Activated T-helper 1 cell treated with Interleukin-2 at 50 U/mL for 16 hours (primary cell): Measurements from ENCODE around the gene CYP27C1.
"Not testable (repeated sequence)": the region's sequence is repeated elsewhere in the genome, so short reads cannot be mapped to it uniquely, and the experiment has no call there.

Experiments
- DNase-seq: peaks from one replicate; pipeline ENCODE4 v3.0.0-alpha.2; 2020; ENCODE audit warnings: low read depth

The CYP27C1 gene

DNA sequence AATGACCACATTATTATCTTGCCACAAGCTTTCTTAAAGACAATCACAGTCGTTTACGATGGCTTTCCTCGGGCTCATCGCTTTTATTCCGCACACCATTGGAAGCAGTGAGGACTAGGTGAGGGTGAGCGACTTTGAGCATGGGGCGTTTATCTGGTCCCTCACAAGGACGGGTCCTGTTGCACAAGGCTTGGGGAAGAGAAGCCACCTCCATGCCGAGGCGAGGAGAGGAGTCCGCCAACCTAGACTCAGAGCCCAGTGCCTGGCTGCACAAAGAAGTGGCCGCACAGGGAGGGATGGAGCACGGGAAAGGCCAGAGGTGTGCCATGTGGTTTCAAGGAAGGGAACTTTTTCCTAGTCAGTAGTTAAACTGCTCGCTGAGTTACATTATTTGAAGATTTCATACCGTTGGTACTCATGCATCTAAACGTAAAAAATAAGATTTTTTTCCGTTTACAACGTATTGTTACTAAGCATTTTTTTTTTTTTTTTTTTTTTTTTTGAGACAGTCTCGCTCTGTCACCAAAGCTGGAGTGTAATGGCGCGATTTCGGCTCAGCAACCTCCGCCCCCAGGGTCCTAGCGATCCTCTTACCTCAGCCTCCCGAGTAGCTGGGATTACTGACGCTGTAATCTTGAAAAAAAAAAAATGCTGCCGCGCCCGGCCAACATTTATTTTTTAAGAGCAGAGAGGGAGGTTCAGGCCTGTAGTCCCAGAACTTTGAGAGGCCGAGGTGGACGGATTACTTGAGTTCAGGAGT is 849 bp upstream of the CYP27C1 start:
- no peak for DNase-seq

DNA sequence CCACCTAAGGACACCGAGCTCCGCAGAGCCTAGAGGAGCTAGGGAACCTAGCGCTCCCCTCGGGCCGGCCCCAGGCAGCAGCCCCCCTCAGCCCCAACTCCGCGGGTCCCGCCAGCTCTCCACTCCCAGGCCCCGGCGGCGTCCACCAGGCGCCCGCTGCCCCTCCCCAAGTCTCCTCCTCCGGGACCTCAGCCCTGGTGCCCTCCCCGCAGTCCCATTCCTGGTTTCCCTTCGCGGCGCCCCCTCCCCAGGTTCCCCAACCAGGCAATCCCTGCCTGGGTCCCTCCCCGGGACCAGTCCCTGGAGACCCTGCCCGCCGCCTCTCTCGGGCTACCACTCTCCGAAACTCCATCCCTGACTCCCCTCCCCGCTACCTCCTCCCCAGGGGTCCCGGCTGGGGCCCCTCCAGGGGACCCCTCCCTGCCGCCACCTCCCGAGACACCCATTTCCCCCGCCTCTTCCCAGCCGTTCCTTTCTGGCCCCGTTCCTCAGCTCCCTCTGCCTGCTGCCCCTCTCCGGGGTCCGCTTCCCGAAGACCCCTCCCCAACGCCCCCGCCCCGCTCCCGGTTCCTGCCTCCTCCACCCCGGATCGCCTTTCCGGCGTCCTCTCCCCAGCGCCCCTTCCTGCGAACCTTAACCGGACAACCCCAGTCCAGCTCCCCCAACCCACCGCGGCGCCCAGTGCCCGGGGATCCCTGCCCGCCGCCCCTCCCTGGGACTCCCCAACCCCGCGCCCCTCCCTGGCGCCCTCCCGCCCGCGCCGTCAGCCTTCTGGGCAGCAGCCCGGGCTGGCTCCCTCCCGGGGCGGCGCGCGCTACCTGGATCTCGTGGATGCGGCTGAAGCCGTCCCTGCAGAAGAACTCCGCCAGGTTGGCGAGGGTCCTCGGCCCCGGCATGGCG is 678 bp downstream of the CYP27C1 start:
- DNase-seq: no peak

GRCh38 chr2:127218812-127219170 is 1.3 kb downstream of the CYP27C1 start:
- DNase-seq: no peak

DNA sequence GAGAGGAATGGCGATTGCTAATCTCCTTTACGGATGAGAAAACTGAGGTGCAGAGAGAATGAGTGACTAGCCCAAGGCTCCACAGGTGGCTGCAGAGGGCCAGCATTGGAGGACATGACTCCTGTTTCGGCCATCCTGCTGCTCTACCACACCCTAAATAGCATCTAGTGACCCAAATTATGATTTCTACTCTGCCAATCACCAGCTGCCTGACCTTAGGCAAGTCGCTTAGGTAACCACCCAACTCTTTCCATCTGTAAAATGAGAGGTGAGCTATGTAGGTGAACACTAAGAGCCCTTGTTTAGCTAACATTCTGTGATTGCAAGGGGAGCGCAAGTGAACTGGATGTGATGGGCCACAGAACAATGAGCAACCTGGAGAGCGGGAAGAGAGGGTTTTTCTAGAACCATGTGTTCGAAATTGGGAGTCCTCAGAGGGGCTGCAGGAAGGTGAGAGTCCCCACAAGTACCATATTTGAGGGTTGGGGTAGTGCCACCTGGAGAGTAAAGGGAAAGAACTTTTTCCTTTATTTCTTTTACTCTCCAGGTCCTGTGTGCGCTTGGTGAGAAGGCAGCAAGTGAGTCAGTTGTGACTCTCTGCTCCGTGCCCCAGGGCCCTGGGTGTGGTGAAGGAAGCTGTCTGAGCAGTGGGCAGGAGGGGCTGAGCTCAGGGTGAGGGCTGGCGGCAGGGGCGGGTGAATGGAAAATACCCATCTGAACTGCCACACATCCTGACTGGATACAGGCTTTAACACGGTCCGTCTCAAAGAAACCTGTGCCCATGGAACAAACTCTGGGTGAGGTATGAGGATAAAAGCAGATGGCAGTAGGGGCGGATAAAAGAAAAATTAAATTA is 2.4 kb downstream of the CYP27C1 start:
- DNase-seq: no peak

DNA sequence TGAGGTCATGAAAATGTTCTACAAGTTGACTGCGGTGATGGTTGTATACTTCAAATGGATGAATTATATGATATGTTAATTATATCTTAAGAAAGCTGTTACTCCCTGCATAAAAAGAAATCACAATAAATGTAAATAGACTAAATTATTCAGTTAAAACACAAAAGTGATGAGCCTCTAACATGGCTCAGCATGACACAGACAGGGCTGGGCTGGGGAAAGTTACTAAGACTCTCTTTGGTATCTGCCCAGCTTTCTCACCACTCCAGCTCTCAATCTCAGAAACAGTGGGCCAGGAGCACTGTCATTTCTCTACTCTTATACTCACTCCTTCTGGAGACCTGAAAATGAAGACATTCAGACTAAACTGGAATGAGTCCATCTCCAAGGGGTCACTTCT is 3.5 kb downstream of the CYP27C1 start:
- DNase-seq: no peak

GRCh38 chr2:127216095-127216494 is 4.0 kb downstream of the CYP27C1 start:
- no peak for DNase-seq

GRCh38 chr2:127214201-127214600 is 5.9 kb downstream of the CYP27C1 start:
- not testable (repeated sequence) for DNase-seq

- no peak for DNase-seq
These were observed 11.8 kb downstream of the CYP27C1 start for GRCh38 chr2:127208313-127208712.

DNA sequence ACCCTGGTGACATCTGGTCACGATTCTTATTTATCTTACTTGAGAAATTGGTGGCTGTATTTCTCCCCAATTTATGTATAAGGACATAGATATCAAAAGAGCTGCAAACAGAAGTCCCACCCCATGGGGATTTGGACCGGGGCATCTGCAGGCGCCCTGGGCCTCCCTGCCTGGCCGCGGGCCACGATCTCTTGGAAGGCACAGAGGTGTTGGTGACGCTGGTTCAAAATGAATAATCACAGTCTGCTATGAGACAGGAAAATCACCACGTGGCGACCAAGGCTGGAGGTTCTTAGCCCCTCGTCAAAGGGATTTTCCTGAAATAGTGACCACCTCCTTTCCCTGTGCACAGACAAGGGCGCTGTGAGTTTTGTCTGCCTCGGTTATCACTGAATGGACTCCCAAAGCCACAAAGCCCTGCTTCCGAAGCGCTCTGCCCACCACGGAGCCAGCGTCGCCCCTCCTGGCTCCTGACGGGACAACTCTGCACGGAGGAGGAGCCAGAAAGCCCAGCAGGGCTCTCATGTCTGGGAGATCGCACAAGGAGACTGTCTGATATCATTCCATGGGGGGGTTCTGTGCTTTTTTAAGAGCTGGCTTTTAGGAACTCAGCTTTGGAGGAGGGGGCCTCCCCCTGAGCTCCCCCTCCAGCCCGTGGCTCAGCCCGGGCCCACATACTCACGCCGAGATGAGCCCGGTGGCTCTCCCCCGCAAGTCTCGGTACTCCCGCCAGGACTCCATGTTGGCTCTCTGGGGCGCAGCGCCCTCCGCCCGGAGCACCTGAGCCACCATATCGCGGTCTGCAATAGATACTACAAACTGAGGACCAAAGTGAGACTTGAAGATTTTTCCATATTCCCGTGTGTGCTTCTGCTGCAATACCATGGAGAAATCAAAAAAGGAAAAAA is 14.6 kb downstream of the CYP27C1 start:
- no peak for DNase-seq

GRCh38 chr2:127201452-127201851 is 18.6 kb downstream of the CYP27C1 start:
- no peak for DNase-seq

DNA sequence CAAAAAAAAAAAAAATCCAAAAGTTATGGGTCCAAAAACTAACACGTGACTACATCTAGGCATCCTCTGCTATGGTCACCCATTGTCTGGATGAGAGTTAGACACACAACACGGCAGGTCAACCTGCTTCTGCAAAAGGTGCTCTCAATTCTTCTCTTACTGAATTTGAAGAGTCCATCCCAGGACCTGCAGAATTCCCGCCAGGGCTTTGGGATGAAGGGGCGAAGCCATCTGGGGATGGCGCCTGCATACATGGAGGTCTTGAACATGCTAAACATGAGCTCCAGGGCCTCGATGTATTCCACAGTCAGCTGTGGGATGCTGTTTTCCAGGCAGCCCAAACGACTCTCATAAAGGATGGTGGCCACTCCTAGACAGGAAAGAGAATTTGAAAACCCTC is 19.1 kb downstream of the CYP27C1 start:
- no peak for DNase-seq

GRCh38 chr2:127199223-127199622 is 20.9 kb downstream of the CYP27C1 start:
- DNase-seq: no peak

- DNase-seq: peak; percentile 15
These were observed 22.4 kb downstream of the CYP27C1 start for GRCh38 chr2:127197475-127198385.

DNA sequence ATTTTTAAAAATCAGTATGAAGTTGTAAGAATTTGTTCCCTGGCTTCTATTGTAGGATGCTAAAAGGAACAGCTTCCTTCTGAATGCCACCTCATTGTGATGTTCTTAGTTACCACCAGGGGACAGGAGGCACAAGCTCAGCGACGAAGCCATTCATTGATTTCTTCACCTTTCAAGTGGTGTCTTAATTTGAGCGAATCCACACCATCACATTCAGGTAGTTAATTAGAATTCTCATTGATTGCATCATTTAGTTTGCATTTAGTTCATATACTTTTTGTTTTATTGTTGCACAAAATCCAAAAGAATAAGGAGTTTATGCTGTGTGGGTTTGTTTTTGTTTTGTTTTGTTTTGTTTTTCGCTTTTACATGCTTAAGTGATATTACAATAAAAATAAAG is 23.1 kb downstream of the CYP27C1 start:
- no peak for DNase-seq

DNA sequence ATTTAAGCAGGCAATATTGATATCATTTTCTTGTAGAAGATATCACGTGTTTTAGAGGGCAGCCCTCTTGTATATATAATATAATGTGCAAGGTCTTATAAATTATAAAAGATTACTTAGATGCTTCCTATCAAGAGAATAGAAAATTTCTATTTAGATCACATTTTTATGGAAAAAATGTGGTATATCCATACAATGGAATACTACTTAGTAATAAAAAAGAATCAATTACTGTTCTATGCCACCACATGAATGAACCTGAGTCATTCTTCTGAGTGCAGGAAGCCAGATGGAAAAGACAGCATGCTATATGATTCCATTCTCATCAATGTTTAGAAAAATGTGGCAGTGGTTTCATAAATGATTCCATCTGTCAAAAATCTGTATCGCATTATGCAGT is 23.6 kb downstream of the CYP27C1 start:
- no peak for DNase-seq

GRCh38 chr2:127195140-127196074 is 24.7 kb downstream of the CYP27C1 start:
- DNase-seq: no peak

GRCh38 chr2:127194447-127194846 is 25.7 kb downstream of the CYP27C1 start:
- DNase-seq: no peak

GRCh38 chr2:127193967-127194280 is 26.2 kb downstream of the CYP27C1 start:
- no peak for DNase-seq
